Measurements from ENCODE around the gene ASAP2.
A peak's percentile ranks its signal among the peaks of the same experiment; 100 is the strongest.

ASAP2 gene

GRCh38 chr2:9232166-9232479 is 25.5 kb downstream of the ASAP2 start:
- no peak for DNase-seq

- peak; percentile 26 for DNase-seq
Observed at GRCh38 chr2:9232886-9233285, 26.3 kb downstream of the ASAP2 start.

GRCh38 chr2:9234680-9235146 is 28.1 kb downstream of the ASAP2 start:
- DNase-seq = peak; percentile 90

GRCh38 chr2:9235147-9236044 is 28.8 kb downstream of the ASAP2 start:
- DNase-seq = peak; percentile 51

- no peak for DNase-seq
Observed at GRCh38 chr2:9236045-9236344, 29.4 kb downstream of the ASAP2 start.

GRCh38 chr2:9236867-9237266 is 30.3 kb downstream of the ASAP2 start:
- no peak for DNase-seq

- no peak for DNase-seq
Observed at GRCh38 chr2:9237831-9238230, 31.2 kb downstream of the ASAP2 start.

GRCh38 chr2:9238591-9239326 is 32.1 kb downstream of the ASAP2 start:
- no peak for DNase-seq

- DNase-seq = no peak
Observed at GRCh38 chr2:9239616-9240015, 33.0 kb downstream of the ASAP2 start.

- DNase-seq = no peak
Observed at GRCh38 chr2:9240745-9241144, 34.1 kb downstream of the ASAP2 start.

- DNase-seq = no peak
Observed at GRCh38 chr2:9241233-9241632, 34.6 kb downstream of the ASAP2 start.

GRCh38 chr2:9243357-9243756 is 36.7 kb downstream of the ASAP2 start:
- no peak for DNase-seq

GRCh38 chr2:9244985-9245544 is 38.5 kb downstream of the ASAP2 start:
- no peak for DNase-seq

- DNase-seq = no peak
Observed at GRCh38 chr2:9247177-9247576, 40.6 kb downstream of the ASAP2 start.

- DNase-seq = no peak
Observed at GRCh38 chr2:9247786-9248185, 41.2 kb downstream of the ASAP2 start.

GRCh38 chr2:9248363-9248762 is 41.8 kb downstream of the ASAP2 start:
- DNase-seq = no peak

GRCh38 chr2:9249020-9249800 is 42.6 kb downstream of the ASAP2 start:
- DNase-seq = no peak

GRCh38 chr2:9250091-9250490 is 43.5 kb downstream of the ASAP2 start:
- peak; percentile 63 for DNase-seq

GRCh38 chr2:9250498-9251153 is 44.0 kb downstream of the ASAP2 start:
- DNase-seq = no peak

- DNase-seq = peak; percentile 87
Observed at GRCh38 chr2:9251154-9252001, 44.8 kb downstream of the ASAP2 start.

- no peak for DNase-seq
Observed at GRCh38 chr2:9252002-9252357, 45.4 kb downstream of the ASAP2 start.

- no peak for DNase-seq
Observed at GRCh38 chr2:9255416-9255815, 48.8 kb downstream of the ASAP2 start.
